ENCODE data around the gene ACOX1. TPM values are rescaled to one million over a fixed set of nuclear protein-coding genes. Genes with fewer than 3 reads are reported as not detected.

ACOX1 gene
- total and polyA plus RNA-seq, 2 of the 13 experiments (the other 11 are each of a cell fraction or from before 2014, with no cell fraction given) = 86.4 to 120 TPM

DNA sequence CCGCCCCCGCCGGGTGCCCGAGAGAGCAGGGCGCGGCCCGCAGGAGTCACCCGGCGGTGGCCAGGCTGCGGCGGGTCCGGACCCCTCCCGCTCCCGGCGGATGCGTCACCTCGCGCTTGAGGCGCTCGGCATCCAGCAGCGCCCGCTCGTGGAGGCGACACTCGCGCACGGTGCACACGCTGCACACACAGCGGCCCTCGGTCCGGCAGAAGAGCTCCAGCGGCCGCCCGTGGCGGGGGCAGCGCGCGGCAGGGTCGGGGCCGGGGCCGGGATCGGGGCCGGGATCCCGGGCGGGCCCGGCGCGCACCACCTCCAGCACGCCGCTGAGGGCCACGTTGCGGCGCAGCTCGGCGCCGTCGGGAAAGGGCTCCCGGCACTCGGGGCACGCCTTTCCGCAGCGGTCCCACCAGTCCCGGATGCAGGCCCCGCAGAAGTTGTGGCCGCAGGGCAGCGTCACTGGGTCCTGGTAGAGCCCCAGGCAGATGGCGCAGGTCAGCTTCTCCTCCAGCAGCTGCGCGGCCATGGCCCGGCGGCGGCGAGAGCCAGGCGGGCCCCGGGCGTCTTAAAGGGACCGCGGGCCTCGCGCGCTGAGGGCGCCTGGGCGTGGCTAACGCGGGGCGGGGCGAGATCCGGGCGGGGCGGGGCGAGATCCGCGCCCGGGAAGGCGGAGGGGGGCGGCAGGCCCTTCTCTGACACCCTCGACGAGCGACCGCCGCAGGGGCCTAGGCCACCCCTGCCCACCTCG is 82.4 kb downstream of the ACOX1 start, which contains the start of gene TRIM65 (continued):
- TF ChIP-seq SP4 (CRISPR knock-in tag; IDR thresholded peaks at IDR 0.05) (peak; percentile 81), MYNN (CRISPR knock-in tag; IDR thresholded peaks at IDR 0.05; ENCODE audit: low read depth) (no peak), ZNF775 (CRISPR knock-in tag; IDR thresholded peaks at IDR 0.05; ENCODE audit: borderline replicate concordance) (0 out of 2 replicates have a peak, but pooled peaks have one; percentile 45), HOXA7 (CRISPR knock-in tag; IDR thresholded peaks at IDR 0.05) (no peak), NR2F1 (CRISPR knock-in tag; IDR thresholded peaks at IDR 0.05) (no peak; a peak in 1 of 4 replicates), ZNF441 (CRISPR knock-in tag; IDR thresholded peaks at IDR 0.05; ENCODE audit: borderline replicate concordance) (no peak), JUN (CRISPR knock-in tag; IDR thresholded peaks at IDR 0.05) (no peak), YEATS2 (CRISPR knock-in tag; IDR thresholded peaks at IDR 0.05; ENCODE audit: borderline replicate concordance) (peak; percentile 51; the same call in 1 of the 2 replicates), CCDC6 (CRISPR knock-in tag; IDR thresholded peaks at IDR 0.05) (peak; percentile 92), ZNF143 (CRISPR knock-in tag; IDR thresholded peaks at IDR 0.05) (peak; percentile 49; the same call in 1 of the 2 replicates), ZFP36L2 (CRISPR knock-in tag; IDR thresholded peaks at IDR 0.05) (no peak), ZNF891 (CRISPR knock-in tag; IDR thresholded peaks at IDR 0.05) (peak; percentile 78; the same call in 1 of the 2 replicates), ARNT (IDR thresholded peaks at IDR 0.05) (no peak)
- TF ChIP-seq, protein P1, sequence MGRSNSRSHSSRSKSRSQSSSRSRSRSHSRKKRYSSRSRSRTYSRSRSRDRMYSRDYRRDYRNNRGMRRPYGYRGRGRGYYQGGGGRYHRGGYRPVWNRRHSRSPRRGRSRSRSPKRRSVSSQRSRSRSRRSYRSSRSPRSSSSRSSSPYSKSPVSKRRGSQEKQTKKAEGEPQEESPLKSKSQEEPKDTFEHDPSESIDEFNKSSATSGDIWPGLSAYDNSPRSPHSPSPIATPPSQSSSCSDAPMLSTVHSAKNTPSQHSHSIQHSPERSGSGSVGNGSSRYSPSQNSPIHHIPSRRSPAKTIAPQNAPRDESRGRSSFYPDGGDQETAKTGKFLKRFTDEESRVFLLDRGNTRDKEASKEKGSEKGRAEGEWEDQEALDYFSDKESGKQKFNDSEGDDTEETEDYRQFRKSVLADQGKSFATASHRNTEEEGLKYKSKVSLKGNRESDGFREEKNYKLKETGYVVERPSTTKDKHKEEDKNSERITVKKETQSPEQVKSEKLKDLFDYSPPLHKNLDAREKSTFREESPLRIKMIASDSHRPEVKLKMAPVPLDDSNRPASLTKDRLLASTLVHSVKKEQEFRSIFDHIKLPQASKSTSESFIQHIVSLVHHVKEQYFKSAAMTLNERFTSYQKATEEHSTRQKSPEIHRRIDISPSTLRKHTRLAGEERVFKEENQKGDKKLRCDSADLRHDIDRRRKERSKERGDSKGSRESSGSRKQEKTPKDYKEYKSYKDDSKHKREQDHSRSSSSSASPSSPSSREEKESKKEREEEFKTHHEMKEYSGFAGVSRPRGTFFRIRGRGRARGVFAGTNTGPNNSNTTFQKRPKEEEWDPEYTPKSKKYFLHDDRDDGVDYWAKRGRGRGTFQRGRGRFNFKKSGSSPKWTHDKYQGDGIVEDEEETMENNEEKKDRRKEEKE (IDR thresholded peaks at IDR 0.05) = no peak
- TF ChIP-seq, protein P2, sequence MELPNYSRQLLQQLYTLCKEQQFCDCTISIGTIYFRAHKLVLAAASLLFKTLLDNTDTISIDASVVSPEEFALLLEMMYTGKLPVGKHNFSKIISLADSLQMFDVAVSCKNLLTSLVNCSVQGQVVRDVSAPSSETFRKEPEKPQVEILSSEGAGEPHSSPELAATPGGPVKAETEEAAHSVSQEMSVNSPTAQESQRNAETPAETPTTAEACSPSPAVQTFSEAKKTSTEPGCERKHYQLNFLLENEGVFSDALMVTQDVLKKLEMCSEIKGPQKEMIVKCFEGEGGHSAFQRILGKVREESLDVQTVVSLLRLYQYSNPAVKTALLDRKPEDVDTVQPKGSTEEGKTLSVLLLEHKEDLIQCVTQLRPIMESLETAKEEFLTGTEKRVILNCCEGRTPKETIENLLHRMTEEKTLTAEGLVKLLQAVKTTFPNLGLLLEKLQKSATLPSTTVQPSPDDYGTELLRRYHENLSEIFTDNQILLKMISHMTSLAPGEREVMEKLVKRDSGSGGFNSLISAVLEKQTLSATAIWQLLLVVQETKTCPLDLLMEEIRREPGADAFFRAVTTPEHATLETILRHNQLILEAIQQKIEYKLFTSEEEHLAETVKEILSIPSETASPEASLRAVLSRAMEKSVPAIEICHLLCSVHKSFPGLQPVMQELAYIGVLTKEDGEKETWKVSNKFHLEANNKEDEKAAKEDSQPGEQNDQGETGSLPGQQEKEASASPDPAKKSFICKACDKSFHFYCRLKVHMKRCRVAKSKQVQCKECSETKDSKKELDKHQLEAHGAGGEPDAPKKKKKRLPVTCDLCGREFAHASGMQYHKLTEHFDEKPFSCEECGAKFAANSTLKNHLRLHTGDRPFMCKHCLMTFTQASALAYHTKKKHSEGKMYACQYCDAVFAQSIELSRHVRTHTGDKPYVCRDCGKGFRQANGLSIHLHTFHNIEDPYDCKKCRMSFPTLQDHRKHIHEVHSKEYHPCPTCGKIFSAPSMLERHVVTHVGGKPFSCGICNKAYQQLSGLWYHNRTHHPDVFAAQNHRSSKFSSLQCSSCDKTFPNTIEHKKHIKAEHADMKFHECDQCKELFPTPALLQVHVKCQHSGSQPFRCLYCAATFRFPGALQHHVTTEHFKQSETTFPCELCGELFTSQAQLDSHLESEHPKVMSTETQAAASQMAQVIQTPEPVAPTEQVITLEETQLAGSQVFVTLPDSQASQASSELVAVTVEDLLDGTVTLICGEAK (IDR thresholded peaks at IDR 0.05) = no peak
- TF ChIP-seq, protein P2 (CRISPR knock-in tag; IDR thresholded peaks at IDR 0.05) = peak; percentile 69; the same call in 1 of the 2 replicates
